Dermis blood vessel endothelial cell (primary cell): Measurements from ENCODE around the gene MYOC. TPM values are rescaled to one million over a fixed set of nuclear protein-coding genes. Genes with fewer than 3 reads are reported as not detected.
"Not testable (repeated sequence)": the region's sequence is repeated elsewhere in the genome, so short reads cannot be mapped to it uniquely, and the experiment has no call there.

Experiments used
- DNase-seq: peaks from one replicate; pipeline ENCODE4 v3.0.0; 2010
- total RNA-seq: library from RNA; depleted of rRNA; stranded (reverse); fragments of >200 nt; gene quantifications from 2 replicates; pipeline ENCODE4 v1.2.3, GENCODE V29; 2014

Gene MYOC
- not detected in 2 replicates for total RNA-seq

GRCh38 chr1:171652234-171652822 lies at the start of gene MYOC:
Gene MYOC (minus strand): TSS chr1:171652688. CDS start chr1:171652611, 77 bp downstream.
- no peak for DNase-seq

DNA sequence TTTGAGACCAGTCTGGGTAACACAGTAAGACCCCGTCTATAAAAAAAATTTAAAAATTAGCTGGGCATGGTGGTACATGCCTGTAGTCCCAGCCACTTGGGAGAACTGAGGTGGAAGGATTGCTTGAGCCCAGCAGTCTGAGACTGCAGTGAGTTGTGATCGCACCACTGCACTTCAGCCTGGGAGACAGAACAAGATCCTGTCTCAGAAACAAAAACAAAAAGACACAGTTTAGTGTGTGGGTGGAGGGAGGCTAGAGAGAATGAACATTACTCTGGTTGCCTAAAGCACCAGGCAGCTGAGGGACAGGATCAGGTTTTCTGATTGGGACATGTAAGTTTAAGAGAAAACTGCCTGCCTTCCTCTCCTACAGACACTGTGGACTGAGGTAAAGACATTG lies 47.0 kb upstream of the MYOC start:
- no peak for DNase-seq

DNA sequence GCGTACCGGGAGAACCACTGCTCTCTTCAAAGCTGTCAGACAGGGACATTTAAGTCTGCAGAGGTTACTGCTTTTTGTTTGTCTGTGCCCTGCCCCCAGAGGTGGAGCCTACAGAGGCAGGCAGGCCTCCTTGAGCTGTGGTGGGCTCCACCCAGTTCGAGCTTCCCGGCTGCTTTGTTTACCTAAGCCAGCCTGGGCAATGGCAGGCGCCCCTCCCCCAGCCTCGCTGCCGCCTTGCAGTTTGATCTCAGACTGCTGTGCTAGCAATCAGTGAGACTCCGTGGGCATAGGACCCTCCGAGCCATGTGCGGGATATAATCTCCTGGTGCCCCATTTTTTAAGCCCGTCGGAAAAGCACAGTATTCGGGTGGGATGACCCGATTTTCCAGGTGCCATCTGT lies 43.3 kb upstream of the MYOC start:
- DNase-seq: not testable (repeated sequence)

DNA sequence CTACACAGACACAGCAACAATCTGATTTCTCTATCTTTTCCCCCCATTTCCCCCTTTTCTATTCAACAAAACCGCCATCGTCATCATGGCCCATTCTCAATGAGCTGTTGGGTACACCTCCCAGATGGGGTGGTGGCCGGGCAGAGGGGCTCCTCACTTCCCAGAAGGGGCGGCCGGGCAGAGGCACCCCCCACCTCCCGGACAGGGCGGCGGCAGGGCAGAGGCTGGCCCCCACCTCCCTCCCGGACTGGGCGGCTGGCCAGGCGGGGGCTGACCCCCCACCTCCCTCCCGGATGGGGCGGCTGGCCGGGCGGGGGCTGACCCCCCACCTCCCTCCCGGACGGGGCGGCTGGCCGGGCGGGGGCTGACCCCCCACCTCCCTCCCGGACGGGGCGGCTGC lies 41.1 kb upstream of the MYOC start:
- not testable (repeated sequence) for DNase-seq

GRCh38 chr1:171683870-171684269 lies 31.4 kb upstream of the MYOC start:
- DNase-seq: no peak

- no peak for DNase-seq
Measured at GRCh38 chr1:171680339-171680738, 27.9 kb upstream of the MYOC start.

DNA sequence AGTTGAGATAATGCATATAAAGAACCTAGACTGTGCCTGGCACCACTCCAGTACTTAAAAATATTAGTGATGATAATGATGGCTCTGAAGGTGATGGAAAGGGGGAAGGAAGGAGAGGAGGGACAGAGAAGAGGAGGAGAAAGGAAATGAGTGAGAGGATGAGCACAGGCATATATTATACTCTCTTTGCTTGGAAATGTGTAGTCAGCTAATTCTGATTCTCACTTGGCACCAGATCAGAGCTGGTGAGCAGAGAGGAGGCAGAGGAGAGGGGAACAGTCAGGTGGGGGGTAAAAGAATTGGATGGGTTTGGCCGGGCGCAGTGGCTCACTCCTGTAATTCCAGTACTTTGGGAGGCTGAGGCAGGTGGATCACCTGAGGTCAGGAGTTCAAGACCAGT lies 24.3 kb upstream of the MYOC start:
- DNase-seq: no peak

DNA sequence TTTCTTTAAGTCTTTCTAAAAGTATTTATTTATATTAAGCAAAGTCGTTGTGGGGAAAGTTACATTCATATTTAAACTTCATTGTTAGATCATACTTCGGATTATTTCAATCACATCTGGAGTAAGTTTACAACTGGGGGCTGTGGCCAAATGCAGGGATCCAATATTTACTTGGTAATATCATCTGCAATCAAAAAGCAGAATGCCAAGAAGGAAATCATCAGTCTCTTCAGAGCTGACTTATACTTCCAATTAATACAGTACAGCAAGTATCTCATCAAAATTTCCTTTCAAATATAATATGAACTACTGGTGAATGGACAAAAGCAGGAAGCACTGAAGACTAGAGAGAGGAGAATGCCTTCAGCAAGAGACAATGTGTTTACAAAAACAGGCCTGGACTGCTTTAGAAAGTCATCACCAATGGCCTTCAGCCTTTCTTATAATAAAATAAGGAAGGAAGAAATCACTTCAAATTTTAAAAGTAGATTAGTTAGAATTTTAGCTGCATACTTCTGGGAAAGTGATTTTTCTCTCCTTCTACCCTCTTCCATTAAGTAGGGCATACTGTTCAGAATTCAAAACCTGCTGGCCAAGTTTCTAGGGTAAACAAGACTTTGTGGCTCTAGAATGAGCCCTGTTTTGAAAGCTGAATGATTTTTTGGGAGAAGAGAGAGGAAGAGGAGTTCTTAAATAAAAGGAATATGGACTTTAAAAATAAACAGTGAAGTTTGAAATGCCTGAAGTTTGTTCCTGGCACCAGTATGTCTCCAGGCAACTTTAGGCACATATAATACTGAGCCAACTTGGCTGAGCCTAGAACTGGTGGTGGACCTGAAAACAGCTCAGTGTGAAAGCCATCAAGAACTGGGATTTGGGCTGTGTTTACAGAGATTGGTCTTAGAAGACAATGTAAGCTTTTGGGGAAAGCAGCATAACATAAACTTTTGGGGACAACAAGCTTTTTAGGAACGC lies 22.2 kb upstream of the MYOC start:
- DNase-seq: no peak

GRCh38 chr1:171670739-171671138 lies 18.3 kb upstream of the MYOC start:
- DNase-seq: no peak

DNA sequence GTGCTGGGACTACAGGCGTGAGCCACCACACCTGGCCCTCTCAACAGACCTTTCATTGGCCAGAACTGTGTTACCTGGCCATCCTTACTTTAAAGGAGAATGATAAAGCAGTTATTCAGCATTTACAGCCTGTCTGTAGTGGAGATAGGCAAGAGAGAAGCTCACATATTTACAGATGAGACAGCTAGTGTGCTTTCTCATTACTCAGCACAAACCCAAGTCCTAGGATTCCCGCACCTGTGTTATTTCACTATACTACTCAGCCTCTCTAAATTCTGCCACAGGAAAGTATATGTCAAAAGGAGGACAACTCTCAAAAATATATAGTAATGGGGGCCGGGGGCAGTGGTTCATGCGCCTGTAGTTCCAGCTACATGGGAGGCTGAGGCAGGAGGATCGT lies 15.9 kb upstream of the MYOC start:
- DNase-seq: no peak

GRCh38 chr1:171666114-171666769 lies 13.8 kb upstream of the MYOC start:
- DNase-seq: no peak

GRCh38 chr1:171664976-171665375 lies 12.5 kb upstream of the MYOC start:
- no peak for DNase-seq

DNA sequence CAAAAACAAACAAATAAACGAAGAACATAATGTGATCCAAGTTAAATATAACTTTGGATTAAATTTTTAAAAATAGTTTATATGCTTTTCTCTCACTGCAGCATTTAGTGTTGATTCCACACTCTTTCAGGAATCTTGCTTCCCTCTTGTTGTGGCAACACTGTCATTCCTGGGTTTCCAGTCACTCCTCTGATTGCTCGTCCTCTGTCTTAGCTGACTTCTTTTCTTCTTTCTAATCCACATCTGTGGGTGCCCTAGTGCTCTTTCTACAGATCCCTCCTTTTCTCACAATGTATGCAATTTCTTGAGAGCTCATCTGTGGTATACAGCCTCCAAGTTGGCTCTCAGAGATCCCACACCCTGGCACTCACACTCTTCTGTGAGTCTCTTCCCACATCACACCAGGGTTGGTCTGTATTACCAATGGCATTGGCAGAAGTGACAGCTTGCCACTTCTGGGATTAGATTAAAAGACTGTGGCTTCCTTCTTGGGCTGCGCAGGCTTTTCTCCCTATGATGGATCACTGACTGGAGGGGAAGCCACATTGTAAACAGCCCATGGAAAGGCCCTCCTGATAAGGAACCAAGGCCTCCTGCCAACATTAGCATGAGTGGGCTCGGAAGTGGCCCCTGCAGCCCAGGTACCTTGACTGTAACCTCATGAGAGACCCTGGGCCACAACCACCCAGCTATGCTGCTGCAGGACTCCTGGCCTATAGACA lies 11.5 kb upstream of the MYOC start:
- no peak for DNase-seq

DNA sequence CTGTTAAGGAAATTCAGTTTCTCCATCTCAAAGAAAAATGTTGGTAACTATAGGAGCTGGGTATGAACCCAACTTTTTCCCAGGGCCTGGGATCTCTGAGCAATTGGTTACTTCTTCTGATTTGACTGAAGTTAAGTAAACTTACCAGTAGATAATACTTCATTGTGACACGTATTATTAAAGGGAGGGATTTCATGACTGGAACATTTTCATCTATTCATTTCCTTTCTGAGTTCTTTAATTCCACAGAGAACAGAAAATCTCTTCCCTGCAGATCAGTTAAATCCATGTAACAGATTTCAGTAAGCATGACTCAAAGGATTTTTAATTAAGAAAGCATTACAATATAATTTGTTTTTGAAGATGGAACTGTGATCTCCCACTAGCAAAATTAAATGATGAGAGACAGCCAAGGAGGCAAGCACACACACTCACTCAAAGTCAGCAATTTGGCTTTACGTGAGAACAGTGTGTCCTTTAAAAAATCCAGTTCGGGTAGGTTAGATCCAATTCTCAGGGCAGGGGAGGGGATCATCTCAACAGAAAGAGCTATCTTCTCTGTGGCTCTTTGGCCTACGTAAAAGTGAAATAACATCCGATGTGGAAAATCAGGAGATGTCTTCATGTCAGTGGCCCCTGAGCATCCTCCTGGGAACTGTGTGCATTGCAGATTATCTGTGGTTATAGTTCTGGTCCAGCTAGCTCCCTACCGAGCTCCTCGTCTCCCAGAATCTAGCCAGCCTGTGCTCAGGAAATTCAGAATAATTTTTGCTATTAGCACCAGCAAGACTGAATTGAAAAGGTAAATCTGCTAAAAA lies 10.8 kb upstream of the MYOC start:
- no peak for DNase-seq

- no peak for DNase-seq
Measured at GRCh38 chr1:171661076-171661650, 8.7 kb upstream of the MYOC start.

GRCh38 chr1:171656206-171656605 lies 3.7 kb upstream of the MYOC start:
- DNase-seq: not testable (repeated sequence)

GRCh38 chr1:171655746-171656116 lies 3.2 kb upstream of the MYOC start:
- DNase-seq: no peak

- peak; percentile 88 for DNase-seq
Measured at GRCh38 chr1:171654942-171655745, 2.7 kb upstream of the MYOC start.

DNA sequence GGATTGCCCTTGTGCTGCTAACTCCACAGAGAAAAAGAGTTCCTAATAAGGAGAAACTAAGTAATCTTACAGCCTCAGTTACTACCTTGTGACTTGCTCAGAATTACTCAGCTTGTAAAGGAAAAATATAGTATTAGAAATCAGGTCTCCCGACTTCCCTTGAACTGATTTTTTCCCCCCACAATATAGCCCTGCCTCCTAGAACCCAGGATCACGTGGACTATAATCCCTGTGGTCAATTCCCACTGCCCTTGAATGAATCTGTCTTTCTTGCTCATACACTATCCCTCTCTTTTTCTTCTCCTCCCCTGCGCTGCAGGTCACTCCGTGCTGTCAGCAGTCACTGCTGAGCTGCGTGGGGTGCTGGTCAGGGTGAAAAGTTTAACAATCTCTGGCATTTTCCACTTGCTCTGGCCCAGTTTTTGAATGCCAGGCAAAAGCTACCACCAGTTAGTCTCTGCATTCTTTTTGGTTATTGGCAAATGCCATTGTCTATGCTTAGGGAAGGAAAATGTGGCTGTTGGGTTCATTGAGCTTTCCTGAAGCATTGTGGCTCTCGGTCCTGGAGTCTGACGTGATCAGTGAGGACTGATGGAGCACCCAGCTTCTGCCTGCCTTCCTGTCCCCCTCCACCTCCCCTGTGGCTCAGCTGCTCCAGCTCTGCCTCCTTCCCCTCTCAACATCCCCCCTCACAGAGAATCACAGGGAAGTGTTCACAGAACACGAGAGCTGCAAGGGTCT lies 1.9 kb upstream of the MYOC start:
- peak; percentile 27 for DNase-seq

- no peak for DNase-seq
Measured at GRCh38 chr1:171653796-171654195, 1.3 kb upstream of the MYOC start.
